Activated B cell treated with CpG ODN at 0.5 μM for 24 hours (primary cell): ENCODE results near the gene FIGNL1. TPM values are rescaled to one million over a fixed set of nuclear protein-coding genes. Genes with fewer than 3 reads are reported as not detected.

Source experiments
- ATAC-seq: fragments of 200-7000 bp; cut with Tn5 transposase; one replicate; pipeline ENCODE4 v1.10.0; 2021; ENCODE audit warnings: low read depth, mild to moderate bottlenecking, moderate library complexity
- CTCF ChIA-PET: fragments of 350-600 bp; sonication (Branson Sonifier 250); formaldehyde crosslinking; loops from one replicate; lab custom pipeline; 2021; ENCODE audit warnings: antibody characterized with exemption; lab: Charles Lee
- POLR2A ChIA-PET: fragments of 350-600 bp; sonication (Branson Sonifier 250); formaldehyde crosslinking; loops from one replicate; lab custom pipeline; 2021; ENCODE audit warnings: antibody characterized with exemption; lab: Charles Lee
- DNase-seq: peaks from one replicate; pipeline ENCODE4 v3.0.0; 2022
- H3K27ac Mint-ChIP-seq: one replicate; pipeline ENCODE4 v1.8.0; 2020; ENCODE audit warnings: mixed read lengths
- H3K27me3 Mint-ChIP-seq: one replicate; pipeline ENCODE4 v1.8.0; 2021; ENCODE audit warnings: mixed read lengths
- H3K36me3 Mint-ChIP-seq: one replicate; pipeline ENCODE4 v1.8.0; 2021; ENCODE audit warnings: low read depth, mixed read lengths
- H3K4me1 Mint-ChIP-seq: one replicate; pipeline ENCODE4 v1.8.0; 2021; ENCODE audit warnings: mixed read lengths
- H3K4me3 Mint-ChIP-seq: one replicate; pipeline ENCODE4 v1.8.0; 2020; ENCODE audit warnings: mild to moderate bottlenecking, mixed read lengths
- H3K9me3 Mint-ChIP-seq: one replicate; pipeline ENCODE4 v1.8.0; 2020; ENCODE audit warnings: mixed read lengths
- CTCF ChIP-seq: fragments of 200-600 bp; IDR thresholded peaks from one replicate; pipeline ENCODE4 v1.8.0; 2022; ENCODE audit warnings: antibody characterized with exemption, mild to moderate bottlenecking
- intact Hi-C: fragments of 100-400 bp; cut with micrococcal nuclease; formaldehyde crosslinking; loops from one replicate; pipeline ENCODE4 v1.15.1; 2024
- total RNA-seq: library from RNA; stranded (reverse); gene quantifications from 2 replicates; pipeline ENCODE4 v1.2.3, GENCODE V29; 2022

The FIGNL1 gene
- total RNA-seq, 1 donor from 2014 or later: 15.4 TPM

GRCh38 chr7:50416527-50417182 is 33.5 kb downstream of the FIGNL1 start:
- peak overlapping the region; percentile 59 for H3K4me3 Mint-ChIP-seq
- no peak for TF ChIP-seq CTCF
- intact Hi-C loops: loop anchor here (1.0 kb wide), 2 partner anchors 9 to 142 kb away; no protein-coding TSS in a partner anchor
- ATAC-seq: peak; percentile 59
- peaks cover 66% of the 10 kb centered on the region for H3K4me1 Mint-ChIP-seq
- no peaks in the 10 kb centered on the region for H3K9me3 Mint-ChIP-seq
- no peaks in the 10 kb centered on the region for H3K36me3 Mint-ChIP-seq
- H3K27ac Mint-ChIP-seq: peak overlapping the region; percentile 92
- POLR2A ChIA-PET: interaction anchor here (0.9 to 2.7 kb wide), 5 partner anchors 19 to 269 kb away, joined by 4 to 23 read pairs (median 5); no protein-coding TSS in a partner anchor
- no peaks in the 10 kb centered on the region for H3K27me3 Mint-ChIP-seq
- CTCF ChIA-PET: interaction anchor here (0.8 to 6.5 kb wide), 14 partner anchors 11 to 323 kb away, joined by 3 to 85 read pairs (median 11); partner anchors contain the start of gene ZPBP
- DNase-seq: no peak

GRCh38 chr7:50415844-50416364 is 34.2 kb downstream of the FIGNL1 start:
- intact Hi-C loops: loop anchor here (1.0 kb wide), 2 partner anchors 9 to 142 kb away; no protein-coding TSS in a partner anchor
- ChIA-PET CTCF (interaction anchor here (0.8 to 6.5 kb wide), 7 partner anchors 17 to 322 kb away, joined by 3 to 85 read pairs (median 11); partner anchors contain the start of gene ZPBP), POLR2A (interaction anchor here (1.0 to 2.7 kb wide), 4 partner anchors 18 to 210 kb away, joined by 3 to 23 read pairs (median 6); no protein-coding TSS in a partner anchor)
- ATAC-seq: no peak
- no peak for TF ChIP-seq CTCF
- H3K4me1 Mint-ChIP-seq: peaks cover 73% of the 10 kb centered on the region
- peak overlapping the region; percentile 59 for H3K4me3 Mint-ChIP-seq
- H3K27me3 Mint-ChIP-seq: no peaks in the 10 kb centered on the region
- H3K36me3 Mint-ChIP-seq: no peaks in the 10 kb centered on the region
- no peak for DNase-seq
- no peaks in the 10 kb centered on the region for H3K9me3 Mint-ChIP-seq
- peak overlapping the region; percentile 92 for H3K27ac Mint-ChIP-seq

- Mint-ChIP-seq H3K4me3 (no peak overlapping the region), H3K27me3 (no peaks in the 10 kb centered on the region), H3K9me3 (no peaks in the 10 kb centered on the region), H3K27ac (peak overlapping the region; percentile 94), H3K4me1 (peaks cover 96% of the 10 kb centered on the region), H3K36me3 (no peaks in the 10 kb centered on the region)
- no peak for TF ChIP-seq CTCF
- no peak for ATAC-seq
- no peak for DNase-seq
- intact Hi-C loops: loop anchor here (1.0 to 5.0 kb wide), 2 partner anchors 146 to 268 kb away; no protein-coding TSS in a partner anchor
- POLR2A ChIA-PET: interaction anchor here (1.0 to 4.3 kb wide), 4 partner anchors 10 to 265 kb away, joined by 3 to 25 read pairs (median 4); no protein-coding TSS in a partner anchor
- CTCF ChIA-PET: interaction anchor here (1.0 kb wide), 1 partner anchor 268 kb away, joined by 5 read pairs; no protein-coding TSS in a partner anchor
Observed at GRCh38 chr7:50413561-50413960, 36.6 kb downstream of the FIGNL1 start.

- Mint-ChIP-seq H3K36me3 (no peaks in the 10 kb centered on the region), H3K27me3 (no peaks in the 10 kb centered on the region), H3K4me1 (peaks cover 98% of the 10 kb centered on the region), H3K9me3 (no peaks in the 10 kb centered on the region), H3K27ac (peak overlapping the region; percentile 94), H3K4me3 (peak overlapping the region; percentile 60)
- ChIA-PET POLR2A (interaction anchor here (0.7 to 4.3 kb wide), 10 partner anchors 9 to 264 kb away, joined by 3 to 25 read pairs (median 4); partner anchors contain the start of gene IKZF1), CTCF (interaction anchor here (1.0 to 1.1 kb wide), 3 partner anchors 14 to 320 kb away, joined by 3 to 5 read pairs (median 3); partner anchors contain the start of gene ZPBP)
- ATAC-seq: peak; percentile 22
- intact Hi-C loops: loop anchor here (1.0 to 5.0 kb wide), 2 partner anchors 146 to 268 kb away; no protein-coding TSS in a partner anchor
- no peak for TF ChIP-seq CTCF
- no peak for DNase-seq
Observed at GRCh38 chr7:50412973-50413372, 37.2 kb downstream of the FIGNL1 start.
